Mesangial cell (primary cell): ENCODE data around the gene CASP1. TPM values are rescaled to one million over a fixed set of nuclear protein-coding genes. Genes with fewer than 3 reads are reported as not detected.

Experiments used
- total RNA-seq: library from RNA; depleted of rRNA; stranded (reverse); fragments of >200 nt; gene quantifications from 2 replicates; pipeline ENCODE4 v1.2.3, GENCODE V29; 2015

Gene CASP1
- total RNA-seq = 0.38 TPM in 1 of 2 replicates, not detected in the other

DNA sequence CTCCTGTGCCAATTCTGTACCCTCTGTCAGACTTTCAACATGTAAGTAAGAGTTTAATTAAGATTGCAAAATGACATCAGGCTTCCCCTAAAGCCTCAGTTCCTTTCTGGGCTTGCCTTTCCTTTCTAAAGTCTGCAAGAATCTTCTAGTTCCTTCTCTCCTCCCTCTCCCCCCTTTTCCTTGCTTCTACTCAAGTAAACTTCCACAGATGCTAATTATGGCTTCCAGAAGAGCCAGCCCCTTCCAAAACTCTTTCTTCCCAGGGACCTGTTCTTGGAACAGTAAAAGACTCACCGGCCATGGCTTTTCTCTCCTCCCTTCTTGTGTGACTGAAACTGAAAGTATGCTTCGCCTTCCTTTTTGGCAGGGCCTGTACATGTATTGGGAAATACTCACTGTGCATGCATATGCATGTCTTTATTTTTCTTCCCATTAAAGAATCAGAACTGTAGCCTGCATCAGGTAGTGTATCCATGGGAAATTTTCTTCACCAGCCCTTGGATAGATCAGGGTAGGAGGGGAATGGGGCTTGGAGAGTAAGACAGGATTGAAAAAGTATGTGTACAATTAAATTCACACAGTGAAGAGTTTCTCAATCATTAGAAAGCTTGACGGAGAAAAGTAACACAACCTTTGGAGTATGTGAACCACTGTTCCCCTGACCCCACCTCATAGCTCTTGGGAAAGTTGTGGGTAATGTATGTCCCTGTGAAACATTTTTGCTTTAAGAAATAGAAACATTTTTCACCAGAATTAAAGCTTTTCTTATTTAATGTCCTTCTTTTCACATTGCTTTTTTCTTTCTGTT lies at the start of gene CASP1:
Gene CASP1, minus strand, starts transcription at position 332 of the 808 bp plus-strand sequence. Its CDS starts 31 bp downstream, at position 301.

DNA sequence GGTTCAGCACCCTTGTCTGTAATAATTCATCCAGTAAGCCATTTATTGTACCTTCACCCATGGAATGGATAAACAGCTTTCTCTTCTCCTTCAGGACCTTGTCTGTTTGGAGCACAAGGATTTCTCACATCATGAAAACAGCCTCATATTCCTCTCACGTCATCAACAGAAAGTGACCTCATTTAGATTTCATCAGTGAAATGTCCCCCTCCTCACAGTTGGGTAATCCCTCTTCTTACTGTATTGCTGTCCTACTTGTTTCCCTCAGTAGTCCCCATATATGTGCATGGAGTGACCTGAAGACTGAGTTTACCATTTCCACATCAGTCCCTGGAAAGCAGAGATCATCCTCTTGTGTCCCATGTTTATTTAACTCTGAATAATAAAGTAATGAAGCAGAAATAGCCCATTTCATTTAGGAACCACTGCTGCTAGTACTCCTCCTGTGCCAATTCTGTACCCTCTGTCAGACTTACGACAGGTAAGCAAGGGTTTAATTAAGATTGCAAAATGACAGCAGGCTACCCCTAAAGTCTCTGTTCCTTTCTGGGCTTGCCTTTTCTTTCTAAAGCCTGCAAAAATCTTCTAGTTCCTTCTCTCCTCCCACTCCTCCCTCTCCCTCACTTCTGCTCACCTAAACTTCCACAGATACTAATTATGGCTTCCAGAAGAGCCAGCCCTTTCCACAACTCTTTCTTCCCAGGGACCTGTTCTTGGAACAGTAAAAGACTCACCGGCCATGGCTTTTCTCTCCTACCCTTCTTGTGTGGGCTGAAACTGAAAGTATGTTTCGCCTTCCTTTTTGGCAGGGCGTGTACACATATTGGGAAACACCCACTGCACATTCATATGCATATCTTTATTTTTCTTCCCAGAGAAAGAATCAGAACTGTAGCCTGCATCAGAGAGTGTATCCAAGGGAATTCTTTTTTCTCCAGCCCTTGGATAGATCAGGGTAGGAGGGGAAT lies 9.9 kb upstream of the CASP1 start, which contains the start of gene CARD16:
Gene CARD16, minus strand, starts transcription at position 779 of the 968 bp plus-strand sequence. Its CDS starts 38 bp downstream, at position 741.

GRCh38 chr11:105023003-105023402 lies 11.9 kb downstream of the CASP1 start, which contains the start of gene CASP5:
Gene CASP5 (minus strand): TSS chr11:105023168. CDS start chr11:105023136, 32 bp downstream.

Other genes starting within 250 kb of the CASP1 start
- gene CASP12, start 136.7 kb downstream of the CASP1 start, total RNA-seq = not detected in 2 replicates
- gene CASP4, start 66.6 kb downstream of the CASP1 start, total RNA-seq = 21.3 and 21.5 TPM in 2 replicates
- not detected in 2 replicates for gene CASP5, start 12.0 kb downstream of the CASP1 start, total RNA-seq
- gene CARD16, start 10.2 kb upstream of the CASP1 start, total RNA-seq = not detected in 2 replicates
- not detected in 2 replicates for gene CARD18, start 104.6 kb upstream of the CASP1 start, total RNA-seq